ENCODE measurements around the gene SEC22A.

Gene SEC22A

GRCh38 chr3:123313889-123314288 is 112.1 kb downstream of the SEC22A start:
- TF ChIP-seq POLR2AphosphoS5 (IDR thresholded peaks at IDR 0.05; ENCODE audit: low read depth, low read length) (no peak), TAF1 (IDR thresholded peaks at IDR 0.05; ENCODE audit: borderline replicate concordance, insufficient read depth, low read length) (no peak), REST (IDR thresholded peaks at IDR 0.05; ENCODE audit: insufficient read depth in 1 of 2, low read depth in 2 of 2, low read length in 2 of 2) (no peak), FOXP2 (optimal IDR thresholded peaks at IDR 0.05; ENCODE audit: borderline replicate concordance, extremely low read depth, extremely low read length, insufficient read depth) (no peak), SIN3A (IDR thresholded peaks at IDR 0.05; ENCODE audit: borderline replicate concordance, insufficient read depth, low read length) (no peak)

- TF ChIP-seq TAF1 (IDR thresholded peaks at IDR 0.05; ENCODE audit: borderline replicate concordance, insufficient read depth, low read length) (no peak), POLR2AphosphoS5 (IDR thresholded peaks at IDR 0.05; ENCODE audit: low read depth, low read length) (no peak), SIN3A (IDR thresholded peaks at IDR 0.05; ENCODE audit: borderline replicate concordance, insufficient read depth, low read length) (no peak), FOXP2 (optimal IDR thresholded peaks at IDR 0.05; ENCODE audit: borderline replicate concordance, extremely low read depth, extremely low read length, insufficient read depth) (no peak), REST (IDR thresholded peaks at IDR 0.05; ENCODE audit: insufficient read depth in 1 of 2, low read depth in 2 of 2, low read length in 2 of 2) (no peak)
Observed at GRCh38 chr3:123314359-123315270, 112.9 kb downstream of the SEC22A start.

GRCh38 chr3:123315271-123315595 is 113.5 kb downstream of the SEC22A start:
- TF ChIP-seq SIN3A (IDR thresholded peaks at IDR 0.05; ENCODE audit: borderline replicate concordance, insufficient read depth, low read length) (no peak), FOXP2 (optimal IDR thresholded peaks at IDR 0.05; ENCODE audit: borderline replicate concordance, extremely low read depth, extremely low read length, insufficient read depth) (no peak), REST (IDR thresholded peaks at IDR 0.05; ENCODE audit: insufficient read depth in 1 of 2, low read depth in 2 of 2, low read length in 2 of 2) (no peak), TAF1 (IDR thresholded peaks at IDR 0.05; ENCODE audit: borderline replicate concordance, insufficient read depth, low read length) (no peak), POLR2AphosphoS5 (IDR thresholded peaks at IDR 0.05; ENCODE audit: low read depth, low read length) (no peak)

GRCh38 chr3:123317716-123318115 is 116.0 kb downstream of the SEC22A start:
- TF ChIP-seq TAF1 (IDR thresholded peaks at IDR 0.05; ENCODE audit: borderline replicate concordance, insufficient read depth, low read length) (no peak), REST (IDR thresholded peaks at IDR 0.05; ENCODE audit: insufficient read depth in 1 of 2, low read depth in 2 of 2, low read length in 2 of 2) (no peak), FOXP2 (optimal IDR thresholded peaks at IDR 0.05; ENCODE audit: borderline replicate concordance, extremely low read depth, extremely low read length, insufficient read depth) (no peak), POLR2AphosphoS5 (IDR thresholded peaks at IDR 0.05; ENCODE audit: low read depth, low read length) (no peak), SIN3A (IDR thresholded peaks at IDR 0.05; ENCODE audit: borderline replicate concordance, insufficient read depth, low read length) (no peak)

Data from PFSK-1 (cell line).